ENCODE measurements around the gene XYLT1.

Gene XYLT1

GRCh38 chr16:17147942-17148341, 322.8 kb downstream of the XYLT1 start:
- Histone ChIP-seq H3K27me3 (ENCODE audit: control insufficient read depth, insufficient read depth, low read length) (no peaks in the 10 kb centered on the region), H3K9me3 (ENCODE audit: control insufficient read depth, low read depth, low read length) (no peaks in the 10 kb centered on the region), H3K27ac (ENCODE audit: low read length) (no peak overlapping the region), H3K36me3 (ENCODE audit: control insufficient read depth, low read depth, low read length) (no peaks in the 10 kb centered on the region), H3K9ac (ENCODE audit: low read length) (no peak overlapping the region), H3K4me3 (ENCODE audit: low read length) (no peak overlapping the region), H3K4me1 (ENCODE audit: control insufficient read depth, low read depth, low read length) (no peaks in the 10 kb centered on the region)

- Histone ChIP-seq H3K9me3 (ENCODE audit: control insufficient read depth, low read depth, low read length) (no peaks in the 10 kb centered on the region), H3K4me3 (ENCODE audit: low read length) (no peak overlapping the region), H3K4me1 (ENCODE audit: control insufficient read depth, low read depth, low read length) (no peaks in the 10 kb centered on the region), H3K27me3 (ENCODE audit: control insufficient read depth, insufficient read depth, low read length) (no peaks in the 10 kb centered on the region), H3K36me3 (ENCODE audit: control insufficient read depth, low read depth, low read length) (no peaks in the 10 kb centered on the region), H3K27ac (ENCODE audit: low read length) (no peak overlapping the region), H3K9ac (ENCODE audit: low read length) (no peak overlapping the region)
Measured at GRCh38 chr16:17145029-17145428, 325.7 kb downstream of the XYLT1 start.

- H3K27me3 ChIP-seq (ENCODE audit: control insufficient read depth, insufficient read depth, low read length) = no peaks in the 10 kb centered on the region
- H3K36me3 ChIP-seq (ENCODE audit: control insufficient read depth, low read depth, low read length) = no peaks in the 10 kb centered on the region
- no peak overlapping the region for H3K9ac ChIP-seq (ENCODE audit: low read length)
- H3K27ac ChIP-seq (ENCODE audit: low read length) = no peak overlapping the region
- H3K9me3 ChIP-seq (ENCODE audit: control insufficient read depth, low read depth, low read length) = no peaks in the 10 kb centered on the region
- H3K4me1 ChIP-seq (ENCODE audit: control insufficient read depth, low read depth, low read length) = no peaks in the 10 kb centered on the region
- no peak overlapping the region for H3K4me3 ChIP-seq (ENCODE audit: low read length)
Measured at GRCh38 chr16:17144431-17144830, 326.3 kb downstream of the XYLT1 start.

- Histone ChIP-seq H3K36me3 (ENCODE audit: control insufficient read depth, low read depth, low read length) (no peaks in the 10 kb centered on the region), H3K27ac (ENCODE audit: low read length) (no peak overlapping the region), H3K9ac (ENCODE audit: low read length) (no peak overlapping the region)
Measured at GRCh38 chr16:17143546-17144419, 327.0 kb downstream of the XYLT1 start.

GRCh38 chr16:17138801-17139200, 332.0 kb downstream of the XYLT1 start:
- H3K27me3 ChIP-seq (ENCODE audit: control insufficient read depth, insufficient read depth, low read length) = no peaks in the 10 kb centered on the region
- H3K4me3 ChIP-seq (ENCODE audit: low read length) = no peak overlapping the region
- H3K27ac ChIP-seq (ENCODE audit: low read length) = no peak overlapping the region
- H3K9ac ChIP-seq (ENCODE audit: low read length) = no peak overlapping the region
- H3K36me3 ChIP-seq (ENCODE audit: control insufficient read depth, low read depth, low read length) = no peaks in the 10 kb centered on the region
- H3K4me1 ChIP-seq (ENCODE audit: control insufficient read depth, low read depth, low read length) = no peaks in the 10 kb centered on the region
- no peaks in the 10 kb centered on the region for H3K9me3 ChIP-seq (ENCODE audit: control insufficient read depth, low read depth, low read length)

More at GRCh38 chr16:17143546-17144419, 327.0 kb downstream of the XYLT1 start:
- H3K27me3 ChIP-seq (ENCODE audit: control insufficient read depth, insufficient read depth, low read length) = no peaks in the 10 kb centered on the region
- H3K9me3 ChIP-seq (ENCODE audit: control insufficient read depth, low read depth, low read length) = no peaks in the 10 kb centered on the region
- H3K4me1 ChIP-seq (ENCODE audit: control insufficient read depth, low read depth, low read length) = no peaks in the 10 kb centered on the region
- H3K4me3 ChIP-seq (ENCODE audit: low read length) = no peak overlapping the region

- no peaks in the 10 kb centered on the region for H3K4me1 ChIP-seq (ENCODE audit: control insufficient read depth, low read depth, low read length)
- no peaks in the 10 kb centered on the region for H3K27me3 ChIP-seq (ENCODE audit: control insufficient read depth, insufficient read depth, low read length)
- H3K36me3 ChIP-seq (ENCODE audit: control insufficient read depth, low read depth, low read length) = no peaks in the 10 kb centered on the region
- no peak overlapping the region for H3K9ac ChIP-seq (ENCODE audit: low read length)
- H3K4me3 ChIP-seq (ENCODE audit: low read length) = no peak overlapping the region
- H3K9me3 ChIP-seq (ENCODE audit: control insufficient read depth, low read depth, low read length) = no peaks in the 10 kb centered on the region
- H3K27ac ChIP-seq (ENCODE audit: low read length) = no peak overlapping the region
Measured at GRCh38 chr16:17135439-17135838, 335.3 kb downstream of the XYLT1 start.

GRCh38 chr16:17134586-17134985, 336.2 kb downstream of the XYLT1 start:
- H3K27ac ChIP-seq (ENCODE audit: low read length) = no peak overlapping the region
- no peaks in the 10 kb centered on the region for H3K4me1 ChIP-seq (ENCODE audit: control insufficient read depth, low read depth, low read length)
- H3K9me3 ChIP-seq (ENCODE audit: control insufficient read depth, low read depth, low read length) = no peaks in the 10 kb centered on the region
- H3K4me3 ChIP-seq (ENCODE audit: low read length) = no peak overlapping the region
- H3K36me3 ChIP-seq (ENCODE audit: control insufficient read depth, low read depth, low read length) = no peaks in the 10 kb centered on the region
- H3K27me3 ChIP-seq (ENCODE audit: control insufficient read depth, insufficient read depth, low read length) = no peaks in the 10 kb centered on the region
- H3K9ac ChIP-seq (ENCODE audit: low read length) = no peak overlapping the region

- H3K27ac ChIP-seq (ENCODE audit: low read length) = no peak overlapping the region
- H3K9me3 ChIP-seq (ENCODE audit: control insufficient read depth, low read depth, low read length) = no peaks in the 10 kb centered on the region
- H3K36me3 ChIP-seq (ENCODE audit: control insufficient read depth, low read depth, low read length) = no peaks in the 10 kb centered on the region
- no peaks in the 10 kb centered on the region for H3K27me3 ChIP-seq (ENCODE audit: control insufficient read depth, insufficient read depth, low read length)
- H3K4me1 ChIP-seq (ENCODE audit: control insufficient read depth, low read depth, low read length) = no peaks in the 10 kb centered on the region
- no peak overlapping the region for H3K4me3 ChIP-seq (ENCODE audit: low read length)
- H3K9ac ChIP-seq (ENCODE audit: low read length) = no peak overlapping the region
Measured at GRCh38 chr16:17133851-17134250, 336.9 kb downstream of the XYLT1 start.

GRCh38 chr16:17131351-17131750, 339.4 kb downstream of the XYLT1 start:
- no peak overlapping the region for H3K4me3 ChIP-seq (ENCODE audit: low read length)
- no peaks in the 10 kb centered on the region for H3K9me3 ChIP-seq (ENCODE audit: control insufficient read depth, low read depth, low read length)
- H3K9ac ChIP-seq (ENCODE audit: low read length) = no peak overlapping the region
- H3K4me1 ChIP-seq (ENCODE audit: control insufficient read depth, low read depth, low read length) = no peaks in the 10 kb centered on the region
- H3K27me3 ChIP-seq (ENCODE audit: control insufficient read depth, insufficient read depth, low read length) = no peaks in the 10 kb centered on the region
- no peaks in the 10 kb centered on the region for H3K36me3 ChIP-seq (ENCODE audit: control insufficient read depth, low read depth, low read length)
- no peak overlapping the region for H3K27ac ChIP-seq (ENCODE audit: low read length)

- Histone ChIP-seq H3K9ac (ENCODE audit: low read length) (no peak overlapping the region), H3K36me3 (ENCODE audit: control insufficient read depth, low read depth, low read length) (no peaks in the 10 kb centered on the region), H3K4me3 (ENCODE audit: low read length) (no peak overlapping the region), H3K4me1 (ENCODE audit: control insufficient read depth, low read depth, low read length) (no peaks in the 10 kb centered on the region), H3K9me3 (ENCODE audit: control insufficient read depth, low read depth, low read length) (no peaks in the 10 kb centered on the region), H3K27me3 (ENCODE audit: control insufficient read depth, insufficient read depth, low read length) (no peaks in the 10 kb centered on the region), H3K27ac (ENCODE audit: low read length) (no peak overlapping the region)
Measured at GRCh38 chr16:17130733-17131132, 340.0 kb downstream of the XYLT1 start.

- Histone ChIP-seq H3K27me3 (ENCODE audit: control insufficient read depth, insufficient read depth, low read length) (no peaks in the 10 kb centered on the region), H3K36me3 (ENCODE audit: control insufficient read depth, low read depth, low read length) (no peaks in the 10 kb centered on the region), H3K27ac (ENCODE audit: low read length) (no peak overlapping the region), H3K9ac (ENCODE audit: low read length) (no peak overlapping the region), H3K9me3 (ENCODE audit: control insufficient read depth, low read depth, low read length) (no peaks in the 10 kb centered on the region), H3K4me3 (ENCODE audit: low read length) (no peak overlapping the region), H3K4me1 (ENCODE audit: control insufficient read depth, low read depth, low read length) (no peaks in the 10 kb centered on the region)
Measured at GRCh38 chr16:17129971-17130370, 340.8 kb downstream of the XYLT1 start.

GRCh38 chr16:17128791-17129190, 342.0 kb downstream of the XYLT1 start:
- Histone ChIP-seq H3K9me3 (ENCODE audit: control insufficient read depth, low read depth, low read length) (no peaks in the 10 kb centered on the region), H3K4me3 (ENCODE audit: low read length) (no peak overlapping the region), H3K27me3 (ENCODE audit: control insufficient read depth, insufficient read depth, low read length) (no peaks in the 10 kb centered on the region), H3K9ac (ENCODE audit: low read length) (no peak overlapping the region), H3K36me3 (ENCODE audit: control insufficient read depth, low read depth, low read length) (no peaks in the 10 kb centered on the region), H3K4me1 (ENCODE audit: control insufficient read depth, low read depth, low read length) (no peaks in the 10 kb centered on the region), H3K27ac (ENCODE audit: low read length) (no peak overlapping the region)

Data from iPS-18a (cell line).